ENCODE results near the gene CBL.

The CBL gene

DNA sequence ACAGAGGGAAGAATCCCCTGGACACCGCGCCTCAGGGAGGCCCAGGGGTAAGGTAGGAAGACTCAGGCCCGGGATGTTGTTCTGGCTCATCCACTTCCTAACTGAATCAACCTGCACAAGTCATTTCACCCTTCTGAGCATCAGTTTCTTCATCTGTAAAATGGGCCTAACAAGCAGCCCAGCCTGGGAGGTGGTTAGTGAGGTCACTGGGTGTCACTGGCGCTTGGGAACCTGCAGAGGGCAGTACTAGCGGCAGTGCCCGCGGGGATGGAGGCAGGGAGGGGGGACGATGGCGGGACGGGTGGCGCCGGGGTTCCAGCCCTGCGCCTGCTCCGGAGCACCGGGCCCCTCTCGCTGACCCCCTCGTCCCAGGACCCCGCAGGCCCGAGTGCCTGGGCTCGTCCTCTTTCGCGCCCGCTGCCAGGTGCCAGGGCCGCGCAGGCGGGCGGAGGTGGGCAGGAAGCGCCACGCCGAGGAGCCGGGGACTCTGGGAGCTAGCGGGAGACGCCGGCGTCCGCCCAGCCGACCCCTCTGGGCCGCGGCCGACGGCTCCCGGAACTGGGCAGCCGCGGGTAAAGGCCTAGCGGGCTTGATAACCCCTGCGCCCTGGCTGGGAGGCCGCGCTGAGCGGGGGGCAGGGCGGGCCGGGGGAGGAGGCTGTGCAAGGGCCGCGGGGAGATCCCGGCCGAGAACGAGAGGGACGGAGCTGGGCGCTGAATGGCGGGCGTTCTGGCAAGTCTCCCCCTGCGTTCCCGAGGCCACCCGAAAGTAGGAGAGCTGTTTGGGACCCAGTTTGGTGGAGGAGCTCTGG, 37.5 kb upstream of the CBL start, which contains the start of gene NLRX1:
NLRX1 (plus strand) TSS at position 255 of the 811 bp plus-strand sequence. CDS start 2,679 bp downstream, outside the sequence.
- TF ChIP-seq, protein P1, sequence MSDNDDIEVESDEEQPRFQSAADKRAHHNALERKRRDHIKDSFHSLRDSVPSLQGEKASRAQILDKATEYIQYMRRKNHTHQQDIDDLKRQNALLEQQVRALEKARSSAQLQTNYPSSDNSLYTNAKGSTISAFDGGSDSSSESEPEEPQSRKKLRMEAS (IDR thresholded peaks at IDR 0.05), result peak; percentile 66
- TF ChIP-seq EP300 (IDR thresholded peaks at IDR 0.05; ENCODE audit: borderline replicate concordance) (no peak), TAF1 (IDR thresholded peaks at IDR 0.05; ENCODE audit: low read depth) (peak; percentile 78), FOXM1 (IDR thresholded peaks at IDR 0.05; ENCODE audit: borderline replicate concordance, low read depth) (no peak), CREB1 (IDR thresholded peaks at IDR 0.05; ENCODE audit: low read depth) (no peak; the same call in 1 of the 2 replicates), ZBTB7A (IDR thresholded peaks at IDR 0.05; ENCODE audit: low read depth) (peak; percentile 9; the same call in 1 of the 2 replicates), NFIC (IDR thresholded peaks at IDR 0.05) (no peak), EGR1 (IDR thresholded peaks at IDR 0.05) (no peak), TEAD4 (IDR thresholded peaks at IDR 0.05) (no peak; the same call in 1 of the 2 replicates), CEBPB (IDR thresholded peaks at IDR 0.05) (no peak), RAD21 (IDR thresholded peaks at IDR 0.05; ENCODE audit: low read depth) (peak; percentile 59), TCF12 (IDR thresholded peaks at IDR 0.05; ENCODE audit: low read depth) (no peak; the same call in 1 of the 2 replicates), YY1 (IDR thresholded peaks at IDR 0.05; ENCODE audit: low read depth) (peak; percentile 83)
- TF ChIP-seq, protein P2, sequence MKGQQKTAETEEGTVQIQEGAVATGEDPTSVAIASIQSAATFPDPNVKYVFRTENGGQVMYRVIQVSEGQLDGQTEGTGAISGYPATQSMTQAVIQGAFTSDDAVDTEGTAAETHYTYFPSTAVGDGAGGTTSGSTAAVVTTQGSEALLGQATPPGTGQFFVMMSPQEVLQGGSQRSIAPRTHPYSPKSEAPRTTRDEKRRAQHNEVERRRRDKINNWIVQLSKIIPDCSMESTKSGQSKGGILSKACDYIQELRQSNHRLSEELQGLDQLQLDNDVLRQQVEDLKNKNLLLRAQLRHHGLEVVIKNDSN (IDR thresholded peaks at IDR 0.05), result 0 out of 2 replicates have a peak, but pooled peaks have one; percentile 24
- TF ChIP-seq, protein P3, sequence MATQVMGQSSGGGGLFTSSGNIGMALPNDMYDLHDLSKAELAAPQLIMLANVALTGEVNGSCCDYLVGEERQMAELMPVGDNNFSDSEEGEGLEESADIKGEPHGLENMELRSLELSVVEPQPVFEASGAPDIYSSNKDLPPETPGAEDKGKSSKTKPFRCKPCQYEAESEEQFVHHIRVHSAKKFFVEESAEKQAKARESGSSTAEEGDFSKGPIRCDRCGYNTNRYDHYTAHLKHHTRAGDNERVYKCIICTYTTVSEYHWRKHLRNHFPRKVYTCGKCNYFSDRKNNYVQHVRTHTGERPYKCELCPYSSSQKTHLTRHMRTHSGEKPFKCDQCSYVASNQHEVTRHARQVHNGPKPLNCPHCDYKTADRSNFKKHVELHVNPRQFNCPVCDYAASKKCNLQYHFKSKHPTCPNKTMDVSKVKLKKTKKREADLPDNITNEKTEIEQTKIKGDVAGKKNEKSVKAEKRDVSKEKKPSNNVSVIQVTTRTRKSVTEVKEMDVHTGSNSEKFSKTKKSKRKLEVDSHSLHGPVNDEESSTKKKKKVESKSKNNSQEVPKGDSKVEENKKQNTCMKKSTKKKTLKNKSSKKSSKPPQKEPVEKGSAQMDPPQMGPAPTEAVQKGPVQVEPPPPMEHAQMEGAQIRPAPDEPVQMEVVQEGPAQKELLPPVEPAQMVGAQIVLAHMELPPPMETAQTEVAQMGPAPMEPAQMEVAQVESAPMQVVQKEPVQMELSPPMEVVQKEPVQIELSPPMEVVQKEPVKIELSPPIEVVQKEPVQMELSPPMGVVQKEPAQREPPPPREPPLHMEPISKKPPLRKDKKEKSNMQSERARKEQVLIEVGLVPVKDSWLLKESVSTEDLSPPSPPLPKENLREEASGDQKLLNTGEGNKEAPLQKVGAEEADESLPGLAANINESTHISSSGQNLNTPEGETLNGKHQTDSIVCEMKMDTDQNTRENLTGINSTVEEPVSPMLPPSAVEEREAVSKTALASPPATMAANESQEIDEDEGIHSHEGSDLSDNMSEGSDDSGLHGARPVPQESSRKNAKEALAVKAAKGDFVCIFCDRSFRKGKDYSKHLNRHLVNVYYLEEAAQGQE (IDR thresholded peaks at IDR 0.05; ENCODE audit: low read depth), result no peak

DNA sequence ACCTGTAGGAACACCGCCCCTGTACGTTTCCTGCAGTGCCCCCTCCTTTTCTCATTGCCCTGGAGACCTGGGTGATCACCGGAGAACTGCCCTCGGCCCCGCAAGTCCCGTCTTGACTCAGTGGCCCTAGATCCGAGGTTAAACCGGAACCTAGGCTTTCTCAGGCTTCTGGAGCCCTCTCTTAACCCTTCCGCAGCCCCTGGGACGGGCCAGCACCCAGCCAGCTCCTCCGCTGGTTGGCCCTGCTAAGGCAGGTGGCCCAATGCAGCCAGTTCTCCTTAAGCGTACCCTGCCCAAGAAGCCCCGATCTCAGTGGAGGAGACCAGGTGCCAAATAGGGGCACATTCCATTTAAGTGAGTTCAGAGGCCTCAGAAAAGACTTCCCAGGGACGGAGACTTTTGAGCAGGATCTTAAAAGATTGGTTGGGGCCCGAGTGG, 36.8 kb upstream of the CBL start:
- no peak for TF ChIP-seq TEAD4 (IDR thresholded peaks at IDR 0.05)
- TF ChIP-seq, protein P2 (IDR thresholded peaks at IDR 0.05), result no peak
- no peak for TF ChIP-seq NFIC (IDR thresholded peaks at IDR 0.05)
- TF ChIP-seq, protein P3 (IDR thresholded peaks at IDR 0.05; ENCODE audit: low read depth), result no peak
- TF ChIP-seq, protein P1 (IDR thresholded peaks at IDR 0.05), result no peak
- TF ChIP-seq YY1 (IDR thresholded peaks at IDR 0.05; ENCODE audit: low read depth), result no peak

DNA sequence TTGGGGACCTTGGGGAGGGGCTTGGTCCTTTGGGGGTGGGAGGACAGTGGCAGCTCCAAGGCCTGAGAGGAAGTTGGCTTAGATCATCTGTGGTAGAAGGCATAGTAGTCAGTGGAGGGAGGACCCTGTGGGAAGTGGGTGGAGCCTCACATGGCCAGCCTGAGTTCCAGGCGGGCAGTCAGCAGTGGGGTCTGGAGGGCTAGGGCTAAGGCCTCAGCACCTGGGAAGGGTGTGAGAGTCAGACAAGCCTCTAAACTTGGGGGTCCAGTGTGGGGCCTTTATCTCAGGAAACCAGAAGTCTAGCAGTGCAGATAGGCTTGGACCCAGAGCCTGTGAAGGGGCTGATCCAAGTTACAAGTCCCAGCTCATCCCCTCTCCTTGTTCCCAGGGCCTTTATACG, 33.6 kb upstream of the CBL start:
- TF ChIP-seq TCF12 (IDR thresholded peaks at IDR 0.05; ENCODE audit: low read depth) (no peak), YY1 (IDR thresholded peaks at IDR 0.05; ENCODE audit: low read depth) (no peak), FOXM1 (IDR thresholded peaks at IDR 0.05; ENCODE audit: borderline replicate concordance, low read depth) (no peak), ZBTB7A (IDR thresholded peaks at IDR 0.05; ENCODE audit: low read depth) (no peak), CREB1 (IDR thresholded peaks at IDR 0.05; ENCODE audit: low read depth) (no peak)
- TF ChIP-seq, protein P2 (IDR thresholded peaks at IDR 0.05), result no peak
- TF ChIP-seq, protein P3 (IDR thresholded peaks at IDR 0.05; ENCODE audit: low read depth), result no peak

DNA sequence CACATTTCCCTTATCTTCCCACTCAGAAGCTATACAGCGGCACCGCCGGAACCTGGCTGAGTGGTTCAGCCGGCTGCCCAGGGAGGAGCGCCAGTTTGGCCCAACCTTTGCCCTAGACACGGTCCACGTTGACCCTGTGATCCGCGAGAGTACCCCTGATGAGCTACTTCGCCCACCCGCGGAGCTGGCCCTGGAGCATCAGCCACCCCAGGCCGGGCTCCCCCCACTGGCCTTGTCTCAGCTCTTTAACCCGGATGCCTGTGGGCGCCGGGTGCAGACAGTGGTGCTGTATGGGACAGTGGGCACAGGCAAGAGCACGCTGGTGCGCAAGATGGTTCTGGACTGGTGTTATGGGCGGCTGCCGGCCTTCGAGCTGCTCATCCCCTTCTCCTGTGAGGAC, 32.7 kb upstream of the CBL start:
- TF ChIP-seq, protein P2 (IDR thresholded peaks at IDR 0.05), result no peak
- TF ChIP-seq EP300 (IDR thresholded peaks at IDR 0.05; ENCODE audit: borderline replicate concordance) (no peak), TEAD4 (IDR thresholded peaks at IDR 0.05) (no peak), CEBPB (IDR thresholded peaks at IDR 0.05) (no peak), EGR1 (IDR thresholded peaks at IDR 0.05) (no peak), TAF1 (IDR thresholded peaks at IDR 0.05; ENCODE audit: low read depth) (no peak)
- TF ChIP-seq, protein P3 (IDR thresholded peaks at IDR 0.05; ENCODE audit: low read depth), result no peak

All from Ishikawa (cell line).